Upper lobe of left lung (tissue), 4 donors: ENCODE data around the gene NHERF2.

ENCODE experiments used
- EP300 ChIP-seq, 4 donors: sonication (generic); formaldehyde crosslinking; IDR thresholded peaks; one replicate each; pipeline ENCODE4 v1.5.1; 2017; ENCODE audit warnings: antibody characterized with exemption in 4 of 4, control low read depth in 2 of 4
- POLR2A ChIP-seq, 4 donors: fragments of 450-650 bp; IDR thresholded peaks; one replicate each; pipeline ENCODE4 v1.5.1; 2016 to 2017; ENCODE audit warnings: antibody characterized with exemption in 4 of 4, mild to moderate bottlenecking in 2 of 4
- POLR2AphosphoS5 ChIP-seq, 2 donors: sonication (generic); formaldehyde crosslinking; IDR thresholded peaks; one replicate each; pipeline ENCODE4 v1.5.1; 2017; ENCODE audit warnings: antibody characterized with exemption in 2 of 2
- TF ChIP-seq, protein P1 (sequence below), 6 experiments: fragments of 450-650 bp in 4 of 6; fragments of 200-600 bp in 2 of 6; sonication (generic) in 2 of 6; IDR thresholded peaks; one replicate each; pipeline ENCODE4 v1.5.1; 2016 to 2019; ENCODE audit warnings: antibody characterized with exemption in 6 of 6

DNA sequence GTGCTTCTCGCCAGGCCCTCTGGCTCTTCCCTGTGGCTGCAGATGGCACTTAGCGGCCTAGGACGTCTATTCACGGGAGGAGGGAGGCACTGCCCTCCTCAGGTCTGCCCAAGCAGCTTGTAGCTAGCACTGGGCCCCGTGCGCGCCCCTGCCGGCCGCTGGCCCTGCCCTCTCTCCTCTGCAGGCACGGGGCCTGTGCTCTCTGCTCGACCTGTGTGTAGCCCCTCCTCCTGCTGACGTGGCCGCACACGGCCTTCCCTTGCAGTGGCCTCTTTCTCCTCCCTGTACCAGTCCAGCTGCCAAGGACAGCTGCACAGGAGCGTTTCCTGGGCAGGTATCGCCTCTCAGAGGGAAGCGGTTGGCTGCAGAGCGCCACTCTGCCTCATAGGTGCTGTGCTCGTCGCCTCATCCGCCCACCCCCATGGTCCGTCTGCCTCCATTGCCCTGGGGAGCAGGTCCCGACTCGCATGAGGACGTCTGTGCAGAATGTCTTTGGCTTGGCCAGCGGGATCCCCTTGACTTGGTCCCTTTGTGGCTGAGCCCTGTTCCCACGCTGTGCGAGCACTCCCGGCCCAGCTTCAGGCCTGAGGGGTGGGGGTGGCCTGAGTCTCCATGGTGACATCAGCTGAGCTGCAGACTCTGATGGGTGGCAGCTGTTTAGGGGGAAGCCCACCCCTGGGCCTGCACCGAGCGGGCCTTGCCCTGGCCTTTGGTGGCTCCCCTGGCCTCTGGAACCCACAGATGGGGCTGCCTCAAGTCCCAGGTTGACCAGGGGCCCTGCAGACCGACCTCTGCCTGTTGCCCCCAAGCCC lies 55.7 kb downstream of the NHERF2 start:
- TF ChIP-seq POLR2A (IDR thresholded peaks at IDR 0.05) (no peak), EP300 (IDR thresholded peaks at IDR 0.05) (no peak), POLR2AphosphoS5 (IDR thresholded peaks at IDR 0.05) (no peak)
- TF ChIP-seq, protein P1, sequence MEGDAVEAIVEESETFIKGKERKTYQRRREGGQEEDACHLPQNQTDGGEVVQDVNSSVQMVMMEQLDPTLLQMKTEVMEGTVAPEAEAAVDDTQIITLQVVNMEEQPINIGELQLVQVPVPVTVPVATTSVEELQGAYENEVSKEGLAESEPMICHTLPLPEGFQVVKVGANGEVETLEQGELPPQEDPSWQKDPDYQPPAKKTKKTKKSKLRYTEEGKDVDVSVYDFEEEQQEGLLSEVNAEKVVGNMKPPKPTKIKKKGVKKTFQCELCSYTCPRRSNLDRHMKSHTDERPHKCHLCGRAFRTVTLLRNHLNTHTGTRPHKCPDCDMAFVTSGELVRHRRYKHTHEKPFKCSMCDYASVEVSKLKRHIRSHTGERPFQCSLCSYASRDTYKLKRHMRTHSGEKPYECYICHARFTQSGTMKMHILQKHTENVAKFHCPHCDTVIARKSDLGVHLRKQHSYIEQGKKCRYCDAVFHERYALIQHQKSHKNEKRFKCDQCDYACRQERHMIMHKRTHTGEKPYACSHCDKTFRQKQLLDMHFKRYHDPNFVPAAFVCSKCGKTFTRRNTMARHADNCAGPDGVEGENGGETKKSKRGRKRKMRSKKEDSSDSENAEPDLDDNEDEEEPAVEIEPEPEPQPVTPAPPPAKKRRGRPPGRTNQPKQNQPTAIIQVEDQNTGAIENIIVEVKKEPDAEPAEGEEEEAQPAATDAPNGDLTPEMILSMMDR (IDR thresholded peaks at IDR 0.05), result peak in 3 of 6 experiments; percentile 17 to 40 (median 20)
